ENCODE data around the gene REST.
"Not testable (repeated sequence)": the region's sequence is repeated elsewhere in the genome, so short reads cannot be mapped to it uniquely, and the experiment has no call there.

REST gene, protein sequence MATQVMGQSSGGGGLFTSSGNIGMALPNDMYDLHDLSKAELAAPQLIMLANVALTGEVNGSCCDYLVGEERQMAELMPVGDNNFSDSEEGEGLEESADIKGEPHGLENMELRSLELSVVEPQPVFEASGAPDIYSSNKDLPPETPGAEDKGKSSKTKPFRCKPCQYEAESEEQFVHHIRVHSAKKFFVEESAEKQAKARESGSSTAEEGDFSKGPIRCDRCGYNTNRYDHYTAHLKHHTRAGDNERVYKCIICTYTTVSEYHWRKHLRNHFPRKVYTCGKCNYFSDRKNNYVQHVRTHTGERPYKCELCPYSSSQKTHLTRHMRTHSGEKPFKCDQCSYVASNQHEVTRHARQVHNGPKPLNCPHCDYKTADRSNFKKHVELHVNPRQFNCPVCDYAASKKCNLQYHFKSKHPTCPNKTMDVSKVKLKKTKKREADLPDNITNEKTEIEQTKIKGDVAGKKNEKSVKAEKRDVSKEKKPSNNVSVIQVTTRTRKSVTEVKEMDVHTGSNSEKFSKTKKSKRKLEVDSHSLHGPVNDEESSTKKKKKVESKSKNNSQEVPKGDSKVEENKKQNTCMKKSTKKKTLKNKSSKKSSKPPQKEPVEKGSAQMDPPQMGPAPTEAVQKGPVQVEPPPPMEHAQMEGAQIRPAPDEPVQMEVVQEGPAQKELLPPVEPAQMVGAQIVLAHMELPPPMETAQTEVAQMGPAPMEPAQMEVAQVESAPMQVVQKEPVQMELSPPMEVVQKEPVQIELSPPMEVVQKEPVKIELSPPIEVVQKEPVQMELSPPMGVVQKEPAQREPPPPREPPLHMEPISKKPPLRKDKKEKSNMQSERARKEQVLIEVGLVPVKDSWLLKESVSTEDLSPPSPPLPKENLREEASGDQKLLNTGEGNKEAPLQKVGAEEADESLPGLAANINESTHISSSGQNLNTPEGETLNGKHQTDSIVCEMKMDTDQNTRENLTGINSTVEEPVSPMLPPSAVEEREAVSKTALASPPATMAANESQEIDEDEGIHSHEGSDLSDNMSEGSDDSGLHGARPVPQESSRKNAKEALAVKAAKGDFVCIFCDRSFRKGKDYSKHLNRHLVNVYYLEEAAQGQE

DNA sequence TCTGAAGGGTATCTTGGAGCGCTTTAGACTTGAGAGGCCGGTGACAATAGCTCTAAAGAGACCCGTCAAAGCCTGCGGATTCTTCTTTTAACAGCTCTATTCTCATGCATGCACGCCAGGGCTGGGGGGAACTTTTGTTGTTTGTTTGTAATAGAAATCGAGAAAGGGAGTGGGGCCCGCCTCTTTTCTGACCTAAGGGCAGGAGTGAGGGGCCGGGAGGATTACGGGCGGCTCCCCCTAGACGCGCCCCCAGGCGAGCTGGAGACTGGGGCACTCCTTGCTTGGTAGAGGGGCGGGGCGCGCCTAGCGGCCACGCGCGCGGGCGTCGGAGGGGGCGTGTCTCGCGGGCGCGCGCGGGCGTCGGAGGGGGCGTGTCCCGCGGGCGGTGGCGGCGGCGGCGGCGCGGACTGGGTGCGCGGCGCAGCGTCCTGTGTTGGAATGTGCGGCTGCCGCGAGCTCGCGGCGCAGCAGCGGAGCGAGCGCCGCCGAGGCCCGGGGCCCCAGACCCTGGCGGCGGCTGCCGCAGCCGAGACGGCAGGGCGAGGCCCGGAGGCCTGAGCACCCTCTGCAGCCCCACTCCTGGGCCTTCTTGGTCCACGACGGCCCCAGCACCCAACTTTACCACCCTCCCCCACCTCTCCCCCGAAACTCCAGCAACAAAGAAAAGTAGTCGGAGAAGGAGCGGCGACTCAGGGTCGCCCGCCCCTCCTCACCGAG lies at the start of gene REST:
Gene REST (plus strand): TSS at position 412 of the 717 bp plus-strand sequence. CDS start 2,739 bp downstream, outside the sequence.
- DNase-seq (ENCODE audit: low spot score): peak; percentile 82

DNA sequence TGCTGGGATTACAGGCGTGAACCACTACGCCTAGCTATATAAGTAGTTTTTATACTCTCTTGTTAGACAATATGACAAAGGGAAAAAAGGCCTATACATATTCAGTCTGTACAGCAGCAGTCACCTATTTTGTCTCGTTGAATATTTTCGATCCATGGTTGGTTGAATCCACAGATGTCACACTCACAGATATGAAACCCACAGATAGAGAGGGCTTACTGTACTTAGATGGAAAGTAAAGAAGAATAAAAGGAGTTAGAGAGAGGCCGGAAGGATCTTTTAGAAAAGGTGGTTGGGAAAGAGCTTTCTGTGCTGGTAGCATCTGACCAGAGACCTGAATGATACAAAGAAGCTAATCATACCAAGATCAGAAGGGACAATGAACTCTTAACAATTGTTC lies 47.9 kb upstream of the REST start:
- no peak for DNase-seq (ENCODE audit: low spot score)

DNA sequence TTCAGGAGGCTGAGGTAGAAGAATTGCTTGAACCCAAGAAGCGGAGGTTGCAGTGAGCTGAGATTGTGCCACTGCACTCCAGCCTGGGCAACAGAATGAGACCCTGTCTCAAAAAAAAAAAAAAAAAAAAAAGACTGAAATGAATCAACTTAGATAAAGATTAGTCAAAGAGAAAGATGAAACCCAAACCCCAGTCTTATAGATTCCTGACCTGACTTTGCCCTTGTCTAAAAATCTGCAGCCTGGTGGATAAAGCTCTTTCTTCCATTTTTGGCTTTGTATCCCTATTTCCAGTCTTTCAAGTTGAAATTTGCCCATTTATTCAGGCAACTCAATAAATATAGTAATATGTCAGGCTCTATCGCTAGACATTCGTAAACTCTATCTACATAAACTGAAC lies 46.9 kb upstream of the REST start:
- no peak for DNase-seq (ENCODE audit: low spot score)

DNA sequence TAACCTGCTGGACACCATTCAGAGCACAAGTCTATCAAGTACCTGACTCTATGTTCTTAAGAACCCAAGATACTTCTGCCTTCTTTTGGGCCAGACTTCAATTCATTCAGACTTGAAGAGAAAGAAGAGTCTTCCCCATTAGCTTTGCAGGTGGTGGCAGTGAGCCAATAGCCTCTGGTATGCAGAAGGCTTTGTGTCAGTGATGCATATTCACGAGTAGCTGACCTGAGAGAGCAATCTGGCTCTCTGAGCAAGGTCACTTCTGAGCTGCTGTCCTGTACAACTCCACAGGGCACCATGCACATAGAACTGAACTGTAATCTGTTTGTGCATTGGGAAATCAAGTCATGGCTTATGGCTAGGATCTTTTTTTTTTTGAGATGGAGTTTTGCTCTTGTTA lies 46.3 kb upstream of the REST start:
- DNase-seq (ENCODE audit: low spot score): no peak

DNA sequence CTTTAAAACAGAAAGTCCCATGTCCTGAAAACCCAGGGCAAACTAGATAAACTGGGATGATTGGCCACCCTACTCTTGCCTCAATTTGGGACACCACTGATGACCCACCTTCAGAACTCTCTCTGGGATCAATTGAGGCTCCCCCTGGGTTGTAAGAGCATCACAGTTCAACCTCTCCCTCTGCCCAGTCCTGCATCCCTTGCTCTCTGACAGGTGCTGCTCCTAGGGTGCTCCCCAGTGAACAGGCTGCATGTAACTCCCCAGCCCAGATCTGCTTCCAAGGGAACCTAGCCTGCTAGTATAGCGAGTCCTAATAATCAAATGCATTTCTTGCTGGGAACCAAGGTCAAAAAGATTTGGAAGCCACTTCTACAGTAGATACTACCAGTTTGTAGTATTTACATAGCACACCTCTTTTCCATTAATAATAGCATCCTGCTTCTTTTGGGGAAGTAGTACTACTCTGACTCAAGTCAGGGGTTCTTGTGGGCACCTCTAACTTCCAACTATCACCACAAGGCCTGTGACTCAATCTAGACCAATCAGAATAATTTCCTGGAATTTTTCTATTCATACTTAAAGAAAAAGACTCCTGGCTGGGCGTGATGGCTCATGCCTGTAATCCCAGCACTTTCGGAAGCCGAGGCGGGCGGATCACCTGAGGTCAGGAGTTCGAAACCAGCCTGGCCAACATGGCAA lies 44.1 kb upstream of the REST start:
- no peak for DNase-seq (ENCODE audit: low spot score)

DNA sequence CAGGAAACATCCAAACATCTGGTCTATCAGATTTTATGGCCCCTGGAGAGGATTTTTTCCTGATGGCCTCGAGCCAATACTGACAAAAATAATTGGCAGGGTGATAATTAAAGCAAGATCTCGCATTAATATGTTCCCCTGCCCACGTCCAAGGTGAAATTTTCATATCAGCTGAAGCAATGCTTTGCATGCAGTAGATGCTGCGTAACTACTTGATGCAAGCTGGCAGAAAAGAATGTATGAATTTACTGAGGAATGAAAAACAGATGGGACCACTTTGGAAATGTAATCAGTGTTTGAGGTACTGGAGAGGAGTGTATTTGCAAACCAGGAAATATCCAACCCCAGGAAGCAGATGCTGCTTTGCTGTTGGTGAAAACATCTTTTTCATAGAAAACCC lies 36.8 kb upstream of the REST start:
- DNase-seq (ENCODE audit: low spot score): no peak

DNA sequence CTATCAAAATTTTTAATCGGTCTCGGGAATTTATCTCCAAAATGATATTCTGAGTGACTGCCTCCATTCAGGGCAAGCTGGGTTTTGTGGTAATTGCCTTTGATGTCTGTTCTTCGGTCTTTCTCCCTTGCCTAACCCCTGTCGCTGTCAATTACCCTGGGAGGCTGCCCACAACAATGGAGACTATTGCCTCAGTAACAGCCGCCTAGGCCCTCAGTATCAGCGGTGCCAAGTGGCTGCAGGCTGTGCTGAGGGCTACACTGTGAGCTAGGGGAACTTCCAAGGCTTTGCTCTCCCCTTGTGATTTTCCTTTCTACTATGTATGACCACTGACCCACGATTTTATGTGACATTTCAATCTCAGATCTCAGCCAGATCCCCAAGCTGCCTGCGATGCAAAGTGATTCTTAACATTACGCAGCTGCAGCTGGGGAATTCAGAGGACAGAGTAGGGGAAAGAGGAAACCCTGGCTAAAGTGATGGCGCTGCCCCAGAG lies 36.3 kb upstream of the REST start:
- no peak for DNase-seq (ENCODE audit: low spot score)

DNA sequence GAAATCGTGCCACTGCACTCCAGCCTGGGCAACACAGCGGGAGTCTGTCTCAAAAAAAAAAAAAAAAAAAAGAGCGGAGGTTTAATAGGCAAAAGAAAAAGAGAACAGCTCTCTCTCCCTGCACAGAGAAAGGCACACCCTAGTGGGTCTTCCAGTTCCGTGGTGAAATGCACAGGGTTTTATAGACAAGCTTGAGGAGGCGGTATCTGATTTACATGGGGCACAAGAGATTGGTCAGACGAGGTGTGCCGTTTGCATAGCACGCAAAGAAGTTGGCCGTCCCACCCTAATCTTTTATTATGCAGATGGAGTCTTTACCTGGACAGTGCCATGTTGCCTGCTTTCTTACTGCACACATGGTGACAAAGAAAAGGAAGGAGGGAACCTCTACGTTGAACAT lies 33.5 kb upstream of the REST start:
- no peak for DNase-seq (ENCODE audit: low spot score)

DNA sequence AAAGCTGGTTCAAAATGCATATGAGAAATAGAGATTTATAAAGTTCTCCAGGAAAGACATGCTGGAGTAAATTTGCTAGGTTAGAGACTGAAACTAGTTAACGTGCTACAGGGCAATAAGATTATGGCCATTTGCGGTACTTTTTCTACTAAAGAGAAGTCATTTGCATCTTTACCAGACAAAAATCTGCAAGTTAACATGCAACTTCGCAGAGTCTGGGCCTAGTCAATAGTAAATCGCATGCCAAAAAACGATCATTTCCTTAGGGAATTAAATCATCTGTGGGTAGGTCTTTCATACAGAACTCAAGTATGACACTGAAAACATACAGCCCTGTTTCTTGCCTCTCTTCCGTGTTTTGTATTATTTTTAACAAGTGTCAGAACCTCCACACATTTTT lies 32.8 kb upstream of the REST start:
- DNase-seq (ENCODE audit: low spot score): no peak

DNA sequence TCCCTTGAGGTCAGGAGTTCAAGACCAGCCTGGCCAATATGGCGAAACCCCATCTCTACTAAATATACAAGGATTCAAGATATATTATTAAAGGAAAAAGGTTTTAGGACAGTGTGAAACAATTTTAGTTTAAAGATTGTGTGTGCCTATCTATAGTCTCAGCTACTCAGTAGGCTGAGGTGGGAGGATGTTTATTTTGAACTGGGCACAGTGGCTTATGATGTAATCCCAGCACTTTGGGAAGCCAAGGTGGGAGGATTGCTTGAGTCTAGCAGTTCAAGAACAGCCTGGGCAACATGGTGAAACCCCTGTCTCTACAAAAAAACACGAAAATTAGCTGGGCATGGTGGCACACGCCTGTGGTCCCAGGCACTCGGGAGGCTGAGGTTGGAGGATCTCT lies 31.4 kb upstream of the REST start:
- no peak for DNase-seq (ENCODE audit: low spot score)

DNA sequence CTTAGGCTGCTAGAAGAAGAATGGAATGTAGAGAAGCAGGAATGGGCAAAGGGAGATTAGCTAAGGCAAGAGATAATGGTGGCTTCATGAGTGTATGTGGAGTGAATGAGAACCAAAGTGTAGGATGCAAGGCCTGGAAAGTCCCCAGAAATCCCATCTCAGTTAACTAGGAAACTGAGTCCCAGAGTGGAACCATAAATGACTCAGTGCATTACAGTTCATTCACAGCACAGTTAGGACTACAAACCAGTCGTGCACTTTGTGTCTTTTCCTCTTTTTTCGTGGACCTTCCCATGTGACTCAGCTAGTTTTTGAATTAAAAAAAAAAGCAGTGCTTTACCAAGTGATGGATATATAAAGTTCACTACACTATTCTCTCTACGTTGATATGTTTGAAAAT lies 27.7 kb upstream of the REST start:
- DNase-seq (ENCODE audit: low spot score): no peak

DNA sequence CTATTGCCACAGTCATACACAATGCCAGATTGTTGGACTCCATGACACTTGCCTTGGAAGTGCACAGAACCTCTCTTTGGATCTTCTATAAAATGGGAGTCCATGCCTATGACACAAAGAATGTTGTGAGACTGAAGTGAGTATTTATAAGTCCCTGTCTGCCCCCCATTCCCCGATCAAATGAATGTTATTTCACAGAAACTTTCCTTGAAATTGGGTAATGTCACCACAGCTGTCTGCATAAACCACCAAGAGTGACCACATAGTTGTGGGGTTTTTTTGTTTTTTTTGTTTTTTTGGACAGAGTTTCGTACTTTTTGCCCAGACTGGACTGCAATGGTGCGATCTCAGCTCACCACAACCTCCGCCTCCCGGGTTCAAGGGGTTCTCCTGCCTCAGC lies 27.1 kb upstream of the REST start:
- no peak for DNase-seq (ENCODE audit: low spot score)

DNA sequence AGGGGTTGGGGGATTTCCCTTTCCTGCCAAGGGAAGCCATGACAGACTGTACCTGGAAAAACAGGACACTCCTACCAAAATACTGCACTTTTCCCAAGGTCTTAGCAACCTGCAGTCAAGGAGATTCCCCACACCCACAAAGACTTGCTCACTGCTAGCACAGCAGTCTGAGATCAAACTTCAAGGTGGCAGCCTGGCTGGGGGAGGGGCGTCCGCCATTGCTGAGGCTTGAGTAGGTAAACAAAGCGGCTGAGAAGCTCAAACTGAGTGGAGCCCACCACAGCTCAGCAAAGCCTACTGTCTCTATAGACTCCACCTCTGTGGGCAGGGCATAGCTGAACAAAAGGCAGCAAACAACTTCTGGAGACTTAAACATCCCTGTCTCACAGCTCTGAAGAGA lies 23.2 kb upstream of the REST start:
- DNase-seq (ENCODE audit: low spot score): not testable (repeated sequence)

DNA sequence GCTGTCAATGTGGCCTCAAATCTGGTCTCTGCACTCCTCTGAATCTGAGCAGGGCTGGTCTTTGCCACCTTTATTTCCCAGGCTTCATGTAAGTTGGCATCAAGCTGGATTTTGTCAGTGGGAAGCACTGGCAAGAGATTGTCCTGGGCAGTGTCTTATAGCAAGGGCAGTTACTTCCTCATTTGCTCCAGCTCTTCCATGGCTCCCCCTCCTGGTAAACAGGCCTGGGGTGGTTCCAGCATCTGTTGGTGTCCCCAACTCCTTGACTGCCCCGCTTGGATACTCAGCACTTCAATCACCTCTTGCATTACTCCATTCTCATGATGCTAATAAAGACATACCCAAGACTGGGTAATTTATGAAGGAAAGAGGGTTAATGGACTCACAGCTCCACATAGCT lies 15.0 kb upstream of the REST start:
- DNase-seq (ENCODE audit: low spot score): no peak

DNA sequence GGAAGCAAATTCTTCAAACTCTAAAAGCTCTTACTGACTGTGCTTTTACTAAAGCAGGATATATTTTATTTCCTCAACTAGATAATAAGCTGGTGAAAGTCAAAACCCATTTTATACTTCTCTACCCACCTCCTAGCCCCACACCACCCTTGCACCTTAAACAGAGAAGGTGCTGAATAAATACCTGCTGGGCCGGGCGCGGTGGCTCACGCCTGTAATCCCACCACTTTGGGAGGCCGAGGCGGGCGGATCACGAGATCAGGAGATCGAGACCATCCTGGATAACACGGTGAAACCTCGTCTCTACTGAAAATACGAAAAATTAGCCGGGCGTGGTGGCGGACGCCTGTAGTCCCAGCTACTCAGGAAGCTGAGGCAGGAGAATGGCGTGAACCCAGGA lies 9.9 kb upstream of the REST start:
- not testable (repeated sequence) for DNase-seq (ENCODE audit: low spot score)

DNA sequence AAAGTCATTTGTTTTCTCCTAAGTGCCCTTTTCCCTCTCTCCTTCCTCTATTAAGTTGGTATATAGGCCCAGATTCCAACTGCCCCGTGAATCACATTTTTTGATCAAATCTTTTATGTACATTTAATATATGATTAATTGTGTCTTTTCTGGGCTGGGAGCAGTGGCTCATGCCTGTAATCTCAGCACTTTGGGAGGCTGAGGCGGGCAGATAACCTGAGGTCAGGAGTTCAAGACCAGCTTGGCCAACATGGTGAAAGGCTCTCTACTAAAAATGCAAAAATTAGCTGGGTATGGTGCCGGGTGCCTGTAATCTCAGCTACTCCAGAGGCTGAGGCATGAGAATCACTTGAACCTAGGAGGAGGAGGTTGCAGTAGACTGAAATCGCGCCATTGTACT lies 7.5 kb upstream of the REST start:
- not testable (repeated sequence) for DNase-seq (ENCODE audit: low spot score)

DNA sequence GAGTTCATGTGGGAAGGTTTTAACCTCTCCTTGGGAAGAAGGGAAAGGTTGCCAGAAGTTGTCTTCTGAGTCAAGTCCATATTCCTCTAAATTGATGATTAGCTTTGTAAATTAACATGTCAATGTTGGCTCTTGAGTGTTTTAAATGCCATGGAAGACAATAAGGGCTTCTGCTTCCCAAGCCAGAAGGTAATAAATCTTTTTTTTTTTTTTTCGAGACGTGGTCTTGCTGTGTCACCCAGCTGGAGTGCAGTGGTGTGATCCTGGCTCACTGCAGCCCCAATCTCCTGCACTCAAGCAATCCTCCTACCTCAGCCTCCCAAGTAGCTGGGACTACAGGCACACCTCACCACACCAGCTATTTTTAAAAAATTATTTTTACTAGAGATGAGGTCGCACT lies 5.0 kb upstream of the REST start:
- DNase-seq (ENCODE audit: low spot score): no peak

DNA sequence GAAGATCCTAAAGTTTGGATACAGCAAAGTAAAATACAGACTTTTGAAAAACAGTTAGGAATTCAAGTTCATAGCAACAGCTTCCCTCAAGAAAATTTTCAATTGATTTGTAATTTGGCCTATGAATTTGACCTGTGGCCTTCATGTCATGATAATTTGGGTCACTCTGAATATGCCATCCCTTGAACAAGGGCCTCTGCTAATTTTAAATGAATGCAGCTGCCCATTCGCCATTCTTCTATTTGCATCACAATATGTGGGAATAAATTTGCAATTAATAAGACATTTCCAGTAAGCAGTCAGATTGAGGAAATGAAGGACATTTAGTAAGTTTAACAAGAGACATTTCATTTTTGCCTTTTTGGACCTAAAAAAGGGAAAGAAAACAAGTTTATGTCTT lies 1.9 kb upstream of the REST start:
- DNase-seq (ENCODE audit: low spot score): no peak

DNA sequence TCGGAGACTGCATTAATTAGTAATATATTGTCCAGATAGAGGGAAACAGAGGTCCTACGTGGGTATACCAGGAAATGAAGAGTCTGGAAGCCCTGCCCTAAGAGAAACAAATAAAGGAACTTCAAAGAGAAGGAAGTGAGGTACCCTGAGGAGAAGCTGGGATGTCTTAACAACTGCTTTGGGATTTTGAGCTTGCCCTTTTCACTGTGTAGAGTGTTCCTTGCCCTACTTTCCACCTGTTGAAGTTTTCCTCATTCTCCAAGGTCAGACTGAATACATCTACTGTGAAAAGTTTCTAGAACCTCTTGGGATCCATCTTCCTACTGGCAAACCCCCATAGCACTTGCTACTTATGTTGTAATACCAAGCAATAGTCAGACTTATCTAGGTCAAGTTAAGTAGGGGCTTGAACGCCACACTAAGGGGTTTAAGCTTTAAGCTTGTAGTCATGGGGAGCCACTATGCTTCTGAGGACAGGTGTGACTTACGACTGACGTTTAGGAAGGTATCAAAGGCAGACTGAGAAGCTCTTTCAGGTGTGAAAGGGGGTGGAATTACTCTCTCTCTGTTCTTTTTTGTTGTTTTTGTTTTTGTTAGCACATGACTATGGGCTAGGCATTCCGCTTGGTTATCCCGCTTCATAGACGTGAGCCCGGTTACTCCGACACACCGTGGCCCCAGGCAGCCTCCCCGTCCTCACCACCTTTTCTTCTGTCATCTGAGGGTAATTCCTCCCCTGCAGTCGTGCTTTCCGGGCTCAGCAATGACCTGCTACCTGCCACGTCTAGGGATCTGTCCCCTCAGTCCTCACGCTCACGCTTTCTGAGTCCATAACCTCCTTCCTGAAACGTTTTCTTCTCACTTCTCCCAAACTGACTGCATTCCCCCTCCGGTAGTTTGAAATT lies 959 bp upstream of the REST start:
- no peak for DNase-seq (ENCODE audit: low spot score)
